HL-60/S4 (cell line): ENCODE measurements around the gene MSMB.
"Not testable (repeated sequence)": the region's sequence is repeated elsewhere in the genome, so short reads cannot be mapped to it uniquely, and the experiment has no call there.

ENCODE experiments used
- in situ Hi-C: fragments of 300-500 bp; cut with MboI; formaldehyde crosslinking; loops from 2 replicates; pipeline ENCODE4 v1.14.3; 2022; ENCODE audit warnings: low sequenced_read_pairs

The MSMB gene

DNA sequence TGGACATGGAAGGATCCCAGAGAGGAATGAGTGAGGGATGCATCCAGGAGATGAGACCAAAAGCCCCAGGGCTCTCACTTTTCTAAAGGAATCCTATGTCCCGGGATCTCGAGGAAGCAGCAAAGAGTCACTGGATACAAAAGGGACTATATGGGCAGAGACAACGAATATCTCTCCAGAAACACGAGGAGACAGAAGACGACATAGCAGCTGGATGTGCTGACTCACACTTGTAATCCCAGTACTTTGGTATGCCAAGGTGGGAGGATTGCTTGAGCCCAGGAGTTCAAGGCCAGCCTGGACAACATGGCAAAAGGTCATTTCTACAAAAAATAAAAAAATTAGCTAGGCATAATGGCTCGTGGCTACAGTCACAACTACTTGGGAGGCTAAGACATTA, 24.7 kb upstream of the MSMB start:
- in situ Hi-C loops, result no loop called here

DNA sequence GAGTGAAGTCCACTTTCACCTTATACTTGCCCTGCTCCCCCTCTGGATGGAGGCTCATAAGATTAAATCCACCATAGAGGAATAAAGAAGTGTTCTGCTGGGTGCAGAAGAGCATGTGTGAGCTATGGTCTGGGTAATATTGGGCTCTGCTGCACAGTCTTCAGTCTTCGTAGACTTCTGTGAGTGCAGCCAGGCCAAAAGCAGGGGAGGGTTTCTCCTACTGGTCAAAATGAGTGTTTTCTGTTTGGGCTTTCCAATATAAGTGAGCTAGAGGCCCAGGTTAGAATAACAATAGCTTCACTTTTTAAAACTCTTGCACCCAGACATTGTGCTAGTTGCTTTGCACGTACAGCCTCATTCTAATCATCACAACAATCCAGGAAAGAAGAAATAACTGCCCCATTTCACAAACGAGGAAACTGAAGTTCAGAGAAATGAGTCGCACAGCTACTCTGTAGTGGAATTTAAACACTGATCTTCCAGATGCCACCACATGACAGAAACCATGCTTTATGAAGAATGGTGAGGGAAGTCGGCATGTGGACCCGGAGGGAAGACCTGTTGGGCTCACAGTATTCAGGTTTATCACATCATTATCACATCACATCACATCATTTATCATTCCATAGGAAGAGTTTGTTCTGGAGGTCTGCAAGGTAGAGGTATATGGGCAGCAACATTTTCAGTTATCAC, 23.8 kb upstream of the MSMB start:
- in situ Hi-C loops, result no loop called here

DNA sequence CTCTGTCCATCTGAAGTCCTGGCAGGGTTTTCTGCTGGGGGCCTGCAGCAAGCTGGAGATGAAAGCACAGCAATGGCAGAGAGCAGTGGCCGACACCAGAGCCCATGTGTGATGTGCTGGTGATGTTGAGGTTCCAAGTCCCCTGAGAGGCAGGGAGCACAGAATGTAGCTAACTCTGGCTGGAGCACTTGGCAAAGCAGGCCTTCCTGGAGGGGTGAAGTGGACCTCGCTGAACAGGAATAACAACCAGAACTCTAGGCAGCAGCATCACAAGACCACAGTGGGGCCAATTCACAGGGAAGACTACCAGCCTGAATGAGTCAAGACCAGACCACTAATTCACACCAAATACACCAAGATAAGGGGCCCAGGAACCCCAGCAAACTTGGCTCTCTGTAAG, 22.8 kb upstream of the MSMB start:
- in situ Hi-C loops, result no loop called here

DNA sequence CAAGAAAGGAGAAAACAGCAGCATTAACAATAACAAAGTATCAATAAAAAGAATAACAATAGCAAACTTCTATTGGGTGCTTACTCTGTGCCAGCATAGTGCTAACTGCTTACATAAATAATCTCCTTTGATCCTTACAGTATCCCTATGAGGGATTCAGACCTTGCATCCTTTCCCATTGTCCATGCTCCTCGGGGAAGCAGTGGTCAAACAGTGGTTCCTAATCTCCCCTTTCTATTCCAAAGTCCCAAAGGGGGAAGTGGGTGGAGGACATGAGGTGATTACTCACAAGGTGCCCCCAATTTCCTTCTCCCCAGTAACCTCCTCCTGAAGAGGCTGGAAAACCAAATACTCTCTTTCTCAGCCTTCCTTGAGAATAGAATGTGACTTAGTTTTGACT, 22.0 kb upstream of the MSMB start:
- in situ Hi-C loops, result no loop called here

DNA sequence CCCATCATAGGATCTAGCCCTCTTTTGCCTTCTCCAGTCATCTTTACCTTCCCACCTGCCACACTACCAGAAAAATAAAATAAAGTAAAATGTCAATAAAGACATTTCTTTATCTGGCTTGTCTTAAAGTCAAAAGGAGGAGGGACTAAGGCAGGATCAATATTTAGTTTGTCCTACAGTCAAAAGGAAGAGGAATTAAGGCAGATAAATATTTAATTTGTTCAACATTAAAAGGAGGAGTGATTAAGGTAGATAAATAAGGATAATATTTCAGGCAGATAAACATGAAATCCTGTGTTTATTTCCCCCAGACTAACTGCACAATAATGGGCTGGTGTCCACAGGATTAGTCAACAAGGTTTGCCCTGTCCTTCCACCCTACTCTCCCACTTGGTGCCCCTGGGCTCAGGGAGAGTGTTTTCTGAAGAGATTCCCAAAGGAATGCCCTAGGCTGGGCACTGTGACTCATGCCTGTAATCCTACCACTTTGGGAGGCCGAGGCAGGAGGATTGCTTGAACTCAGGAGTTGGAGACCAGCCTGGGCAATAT, 18.3 kb upstream of the MSMB start:
- in situ Hi-C loops, result no loop called here

- in situ Hi-C loops, result no loop called here
Observed at GRCh38 chr10:46062723-46063428, 16.8 kb upstream of the MSMB start.

- in situ Hi-C loops, result no loop called here
Observed at GRCh38 chr10:46060706-46061105, 14.6 kb upstream of the MSMB start.

DNA sequence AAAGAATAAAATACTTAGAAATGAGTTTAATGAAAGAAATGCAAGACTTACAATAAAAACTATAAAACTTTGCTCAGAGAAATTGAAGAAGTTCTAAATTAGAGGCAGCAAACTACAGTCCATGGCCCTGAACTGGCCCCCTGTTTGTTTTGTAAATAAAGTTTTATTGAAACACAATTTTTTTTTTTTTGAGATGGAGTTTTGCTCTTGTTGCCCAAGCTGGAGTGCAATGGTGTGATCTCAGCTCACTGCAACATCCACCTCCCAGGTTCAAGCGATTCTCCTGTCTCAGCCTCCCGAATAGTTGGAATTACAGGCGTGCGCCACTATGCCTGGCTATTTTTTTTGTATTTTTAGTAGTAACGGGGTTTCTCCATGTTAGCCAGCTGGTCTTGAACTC, 11.9 kb upstream of the MSMB start:
- in situ Hi-C loops, result not testable (repeated sequence)

- in situ Hi-C loops, result no loop called here
Observed at GRCh38 chr10:46057038-46057437, 11.0 kb upstream of the MSMB start.

DNA sequence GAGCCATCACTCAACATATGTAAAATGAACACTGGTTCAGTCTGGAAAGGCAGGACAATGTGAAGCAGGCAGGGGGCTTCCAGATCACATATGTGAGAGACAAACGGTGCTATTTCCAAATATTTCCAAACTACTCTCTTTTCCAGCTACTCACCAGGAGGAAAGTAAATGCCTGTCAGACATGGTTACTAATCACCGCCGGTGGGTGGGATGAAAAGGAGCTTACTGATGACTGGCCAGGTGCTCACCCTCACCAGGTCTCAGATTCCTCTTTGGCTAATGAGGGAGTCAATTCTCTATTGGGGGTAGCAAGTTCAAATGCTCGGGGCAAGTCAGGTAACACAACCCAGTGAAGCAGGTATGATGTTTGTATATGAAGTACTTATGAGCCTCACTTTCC, 9.7 kb upstream of the MSMB start:
- in situ Hi-C loops, result no loop called here

DNA sequence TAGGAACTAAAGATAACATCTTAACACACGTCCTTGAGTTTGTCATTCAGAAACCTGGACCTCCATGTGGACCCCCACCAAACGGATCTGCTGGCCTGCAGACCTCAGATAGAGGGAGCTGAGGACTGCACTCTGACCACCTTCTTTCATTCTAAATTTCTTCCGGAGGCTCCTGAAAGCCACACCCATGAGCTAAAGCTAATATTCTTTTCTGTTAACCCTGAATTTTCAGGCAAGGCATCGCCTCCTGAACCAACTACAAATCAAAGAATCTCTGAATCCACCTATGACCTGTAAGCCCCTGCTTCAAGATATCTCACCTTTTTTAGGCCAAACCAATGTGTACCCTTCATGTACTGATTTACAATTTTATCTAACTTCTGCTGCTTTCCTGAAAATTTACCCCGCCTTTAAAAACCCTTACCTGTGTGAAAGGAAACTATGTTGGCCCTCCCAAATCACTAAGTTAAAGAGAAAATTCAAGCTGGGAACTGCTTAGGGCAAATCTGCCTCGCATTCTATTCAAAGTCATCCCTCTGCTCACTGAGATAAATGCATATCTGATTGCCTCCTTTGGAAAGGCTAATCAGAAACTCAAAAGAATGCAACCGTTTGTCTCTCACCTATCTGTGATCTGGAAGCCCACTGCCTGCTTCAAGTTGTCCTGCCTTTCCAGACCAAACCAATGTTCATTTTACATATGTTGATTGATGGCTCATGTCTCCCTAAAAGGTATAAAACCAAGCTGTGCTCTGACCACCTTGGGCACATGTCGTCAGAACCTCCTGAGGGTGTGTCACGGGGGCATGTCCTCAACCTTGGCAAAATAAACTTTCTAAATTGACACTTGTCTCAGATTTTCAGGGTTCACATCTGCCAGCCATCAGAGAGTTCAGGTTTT, 7.7 kb upstream of the MSMB start:
- in situ Hi-C loops, result no loop called here

DNA sequence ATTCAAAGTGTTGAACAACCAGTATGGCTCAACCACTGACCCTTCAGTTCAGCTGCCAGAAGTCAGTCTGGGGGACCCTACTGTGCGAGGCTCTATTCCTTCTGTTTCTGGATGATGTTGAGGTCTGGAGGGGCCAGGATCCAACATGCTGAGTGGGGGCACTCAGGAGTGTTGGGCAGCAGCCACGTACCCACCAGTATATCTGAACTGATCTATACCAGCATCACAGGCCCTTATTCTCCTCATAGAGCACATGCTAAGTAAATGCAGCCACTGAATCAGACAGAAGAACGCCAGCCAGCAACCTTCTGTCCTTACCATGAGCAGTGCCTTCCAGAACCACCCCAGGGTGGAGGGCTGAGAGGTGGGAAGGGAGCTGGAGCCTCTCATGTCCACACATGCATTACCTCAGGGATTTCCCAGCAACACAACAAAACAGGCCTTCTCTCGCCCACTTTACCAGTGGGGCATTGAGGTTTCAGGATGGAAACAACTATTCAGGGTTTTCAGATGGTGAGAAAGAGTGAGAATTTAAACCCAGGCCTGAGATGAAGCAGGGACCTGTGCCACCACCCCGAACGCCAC, 6.8 kb upstream of the MSMB start:
- in situ Hi-C loops, result no loop called here

DNA sequence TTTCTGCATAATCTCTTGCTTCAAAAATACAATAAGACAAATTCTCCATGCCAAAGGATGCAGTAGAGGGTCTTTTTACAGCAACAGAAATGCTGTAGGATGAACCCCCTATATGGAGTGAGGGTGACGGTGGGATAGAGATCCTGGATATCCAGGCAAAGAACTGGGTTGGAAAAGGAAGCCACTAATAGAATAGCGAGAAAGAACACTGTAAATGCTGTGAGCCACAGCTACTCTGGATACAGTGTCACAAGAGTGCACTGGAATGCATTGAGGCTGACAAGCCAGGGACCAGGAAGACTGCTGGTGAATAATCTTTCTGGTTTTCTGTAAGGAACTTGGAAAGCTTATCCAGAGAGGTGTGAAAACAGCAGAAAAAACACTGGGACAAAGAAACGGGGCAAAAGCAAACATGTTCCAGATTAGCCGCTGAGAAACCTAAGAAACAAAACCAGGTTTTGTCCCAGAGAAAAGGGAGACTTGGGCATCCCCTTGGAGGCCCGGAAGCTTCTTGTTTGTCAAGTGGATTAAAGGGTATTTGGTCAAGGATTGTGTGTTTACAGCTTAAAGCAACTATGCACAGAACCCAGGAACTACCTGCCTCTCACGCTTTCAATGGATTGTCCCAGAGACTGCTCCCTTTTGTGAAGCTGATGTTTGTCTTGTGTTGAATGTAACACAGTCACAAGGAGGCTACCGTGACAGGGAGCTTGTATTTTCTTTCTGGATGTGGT, 6.2 kb upstream of the MSMB start:
- in situ Hi-C loops, result no loop called here

DNA sequence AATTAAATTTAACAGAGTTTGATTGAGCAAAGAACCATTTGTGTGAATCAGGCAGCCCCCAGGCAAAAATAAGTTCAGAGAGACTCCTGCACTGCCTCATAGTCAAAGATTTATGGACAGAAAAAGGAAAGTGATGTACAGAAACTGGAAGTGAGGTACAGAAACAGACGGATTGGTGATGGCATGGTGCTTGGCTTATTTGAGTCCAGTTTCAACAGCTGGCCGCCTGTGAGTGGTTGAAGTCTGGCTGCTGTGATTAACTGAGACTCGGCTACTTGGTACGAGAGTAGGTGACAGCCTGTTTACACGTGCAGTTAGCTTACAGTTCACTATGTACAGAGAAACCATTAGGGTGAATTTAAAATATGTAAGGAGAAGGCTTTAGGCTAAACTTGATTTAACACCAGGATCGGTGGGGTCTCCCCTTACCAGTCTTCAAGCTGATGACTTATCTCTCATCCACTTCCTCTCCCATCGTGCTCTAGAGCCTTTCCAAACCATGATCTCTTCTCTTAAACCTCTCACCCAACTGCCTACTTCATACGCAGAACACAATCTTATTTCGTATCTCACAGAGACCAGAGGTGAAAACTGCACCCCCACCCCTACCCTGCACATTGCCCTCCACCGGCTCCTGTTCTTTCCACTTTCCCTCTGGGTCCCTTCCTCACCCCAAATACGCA, 5.0 kb upstream of the MSMB start:
- in situ Hi-C loops, result no loop called here

DNA sequence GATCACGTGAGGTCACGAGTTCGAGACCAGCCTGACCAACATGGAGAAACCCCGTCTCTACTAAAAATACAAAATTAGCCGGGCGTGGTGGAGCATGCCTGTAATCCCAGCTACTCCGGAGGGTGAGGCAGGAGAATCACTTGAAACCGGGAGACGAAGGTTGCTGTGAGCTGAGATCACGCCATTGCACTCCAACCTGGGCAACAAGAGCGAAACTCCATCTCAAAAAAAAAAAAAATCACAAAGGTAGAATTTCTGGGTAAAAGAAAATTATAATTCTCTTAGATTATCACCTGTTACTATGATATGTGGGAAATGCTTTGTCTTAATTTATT, 3.4 kb upstream of the MSMB start:
- in situ Hi-C loops, result loop anchor here (25.0 kb wide), 1 partner anchor 163 kb away; no protein-coding TSS in a partner anchor

DNA sequence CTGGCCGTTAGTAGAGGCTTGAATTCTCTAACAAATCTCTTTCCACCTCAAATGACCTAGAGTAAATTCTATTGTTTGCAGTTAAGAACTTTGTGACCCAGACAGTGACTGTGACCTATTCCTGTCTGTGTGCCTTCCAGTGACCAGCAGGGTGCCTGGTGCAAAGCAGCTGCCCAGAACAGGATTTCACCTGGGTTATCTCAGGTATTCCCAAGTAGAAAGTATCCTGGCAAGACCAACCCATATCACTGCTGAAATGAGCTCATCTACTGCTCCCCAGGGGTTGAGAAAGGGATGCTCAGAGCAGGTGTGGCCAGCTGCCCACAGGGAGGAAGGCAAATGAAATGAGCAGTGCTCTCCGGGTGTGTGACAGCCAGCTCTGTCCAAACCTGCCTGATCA, 2.1 kb upstream of the MSMB start:
- in situ Hi-C loops, result loop anchor here (25.0 kb wide), 1 partner anchor 164 kb away; no protein-coding TSS in a partner anchor

- in situ Hi-C loops, result loop anchor here (25.0 kb wide), 1 partner anchor 170 kb away; no protein-coding TSS in a partner anchor
Observed at GRCh38 chr10:46042527-46042926, 3.5 kb downstream of the MSMB start.

GRCh38 chr10:46040004-46040403, 6.1 kb downstream of the MSMB start:
- in situ Hi-C loops, result loop anchor here (25.0 kb wide), 1 partner anchor 172 kb away; no protein-coding TSS in a partner anchor

- in situ Hi-C loops, result loop anchor here (25.0 kb wide), 1 partner anchor 175 kb away; no protein-coding TSS in a partner anchor
Observed at GRCh38 chr10:46037107-46037825, 8.8 kb downstream of the MSMB start.
